Endothelial cell of umbilical vein (primary cell): ENCODE measurements around the gene RTCA. TPM values are rescaled to one million over a fixed set of nuclear protein-coding genes. Genes with fewer than 3 reads are reported as not detected.
"Not testable (repeated sequence)": the region's sequence is repeated elsewhere in the genome, so short reads cannot be mapped to it uniquely, and the experiment has no call there.

Experiments
- BruUV-seq: library from RNA; stranded (reverse); fragments of 400-500 nt; replicated peaks from 2 replicates; lab custom pipeline; 2021; lab: Mats Ljungman, UMichigan
- CTCF ChIA-PET: fragments of 300-600, 350-600 bp; sonication (Branson Sonifier 250); formaldehyde crosslinking; loops from one replicate; lab custom pipeline; 2021; ENCODE audit warnings: antibody characterized with exemption, inconsistent platforms; lab: Charles Lee
- POLR2A ChIA-PET: fragments of 300-600, 350-600 bp; sonication (Branson Sonifier 250); formaldehyde crosslinking; loops from one replicate; lab custom pipeline; 2021; ENCODE audit warnings: antibody characterized with exemption, inconsistent platforms; lab: Charles Lee
- DNase-seq: peaks from one replicate; pipeline ENCODE4 v3.0.0-alpha.2; 2011; ENCODE audit warnings: low read depth, low spot score
- FAIRE-seq: peaks from 2 replicates; lab custom pipeline; 2011; peaks lifted over from hg19 to GRCh38; lab: Jason Lieb, UNC
- H2AFZ ChIP-seq: 2 replicates; pipeline ENCODE4 v1.6.0; 2012; ENCODE audit warnings: low read depth, low read length, control low read depth, inconsistent platforms
- H3K27ac ChIP-seq: 2 replicates; pipeline ENCODE4 v1.5.1; 2011; ENCODE audit warnings: low read depth, mild to moderate bottlenecking, control low read depth, low read length, moderate library complexity; ENCODE audit not compliant: insufficient read depth
- H3K27me3 ChIP-seq, 2 experiments: 2 replicates each; pipeline versions ENCODE4 v1.6.0 to v1.6.1; 2011; ENCODE audit warnings: low read length in 2 of 2, mixed read lengths in 1 of 2; ENCODE audit not compliant: control insufficient read depth in 2 of 2, insufficient read depth in 2 of 2
- H3K36me3 ChIP-seq, 2 experiments: 2 replicates in 1 of 2; 3 replicates in 1 of 2; pipeline ENCODE4 v1.5.1; 2011; ENCODE audit warnings: low read length in 2 of 2, mild to moderate bottlenecking in 1 of 2, moderate library complexity in 1 of 2; ENCODE audit not compliant: control insufficient read depth in 2 of 2, insufficient read depth in 2 of 2; ENCODE audit errors: extremely low read depth in 1 of 2
- H3K4me1 ChIP-seq: 3 replicates; pipeline ENCODE4 v1.5.1; 2011; ENCODE audit warnings: mild to moderate bottlenecking, low read length; ENCODE audit not compliant: control insufficient read depth, insufficient read depth; ENCODE audit errors: extremely low read depth
- H3K4me2 ChIP-seq: 2 replicates; pipeline ENCODE4 v1.6.1; 2011; ENCODE audit warnings: low read length, control low read depth, mixed read lengths; ENCODE audit not compliant: insufficient read depth
- H3K4me3 ChIP-seq, 3 experiments: fragments of 200-600 bp in 1 of 3; sonication (generic), shearing (Covaris generic) in 1 of 3; replicated peaks in 1 of 3; 2 replicates each; pipeline ENCODE4 v1.5.1; 2011 to 2016; ENCODE audit warnings: control low read depth in 3 of 3, low read length in 3 of 3, mild to moderate bottlenecking in 2 of 3, inconsistent platforms in 1 of 3, low read depth in 1 of 3, moderate library complexity in 1 of 3; ENCODE audit not compliant: insufficient read depth in 1 of 3
- H3K79me2 ChIP-seq: 2 replicates; pipeline ENCODE4 v1.6.0; 2012; ENCODE audit warnings: low read length, inconsistent platforms; ENCODE audit not compliant: control insufficient read depth, insufficient read depth
- H3K9ac ChIP-seq: replicated peaks from 2 replicates; pipeline ENCODE3; 2011; ENCODE audit warnings: low read length, control low read depth; ENCODE audit not compliant: insufficient read depth; ENCODE audit errors: extremely low read depth
- H3K9me1 ChIP-seq: replicated peaks from 3 replicates; pipeline ENCODE4 v1.6.0; 2011; ENCODE audit warnings: mild to moderate bottlenecking, low read length; ENCODE audit not compliant: control insufficient read depth, insufficient read depth; ENCODE audit errors: extremely low read depth
- H3K9me3 ChIP-seq: replicated peaks from 2 replicates; pipeline ENCODE4 v1.5.1; 2012; ENCODE audit warnings: low read length, inconsistent platforms; ENCODE audit not compliant: control insufficient read depth, insufficient read depth
- H4K20me1 ChIP-seq: replicated peaks from 2 replicates; pipeline ENCODE3; 2011; ENCODE audit warnings: mild to moderate bottlenecking, low read length; ENCODE audit not compliant: control insufficient read depth, insufficient read depth; ENCODE audit errors: extremely low read depth
- CTCF ChIP-seq, 2 donors: IDR thresholded peaks; 1 replicate in 1 of 2; 2 replicates in 1 of 2; pipeline ENCODE4 v1.5.1; 2011; ENCODE audit warnings: low read length in 2 of 2, mild to moderate bottlenecking in 2 of 2, moderate library complexity in 2 of 2, control low read depth in 1 of 2, inconsistent platforms in 1 of 2, low read depth in 1 of 2; ENCODE audit not compliant: insufficient read depth in 1 of 2; ENCODE audit errors: extremely low read depth in 1 of 2
- EZH2 ChIP-seq: IDR thresholded peaks from 2 replicates; pipeline ENCODE4 v1.6.1; 2012; ENCODE audit warnings: borderline replicate concordance, low read depth, mild to moderate bottlenecking, moderate library complexity, low read length, inconsistent platforms; ENCODE audit not compliant: severe bottlenecking
- FOS ChIP-seq: IDR thresholded peaks from 2 replicates; pipeline ENCODE4 v1.6.1; 2011; ENCODE audit warnings: mild to moderate bottlenecking, low read length, moderate library complexity, borderline replicate concordance; ENCODE audit not compliant: insufficient read depth
- GATA2 ChIP-seq: IDR thresholded peaks from 2 replicates; pipeline ENCODE4 v1.7.0; 2011; ENCODE audit warnings: low read depth, mild to moderate bottlenecking, moderate library complexity, mixed read lengths, low read length; ENCODE audit not compliant: insufficient read length, insufficient read depth
- JUN ChIP-seq: IDR thresholded peaks from 2 replicates; pipeline ENCODE4 v1.6.1; 2011; ENCODE audit warnings: borderline replicate concordance, low read depth; ENCODE audit not compliant: insufficient read length, insufficient read depth
- MAX ChIP-seq: IDR thresholded peaks from 2 replicates; pipeline ENCODE4 v1.6.1; 2011; ENCODE audit not compliant: insufficient read depth, insufficient read length
- MYC ChIP-seq: IDR thresholded peaks from one replicate; pipeline ENCODE4 v1.6.1; 2011; ENCODE audit warnings: mild to moderate bottlenecking, low read depth, low read length
- POLR2A ChIP-seq: IDR thresholded peaks from 2 replicates; pipeline ENCODE4 v1.6.1; 2012; ENCODE audit warnings: low read depth, mild to moderate bottlenecking, control low read depth, low read length
- POLR2AphosphoS5 ChIP-seq: IDR thresholded peaks from 2 replicates; pipeline ENCODE4 v1.6.1; 2012; ENCODE audit warnings: low read depth, mild to moderate bottlenecking, control low read depth, low read length, moderate library complexity; ENCODE audit not compliant: insufficient read depth
- dilution Hi-C: fragments of 300-500 bp; cut with MboI; formaldehyde crosslinking; loops from one replicate; pipeline ENCODE4 v1.15.0; 2019; ENCODE audit warnings: low sequenced_read_pairs; ENCODE audit not compliant: extremely low pct_ligation_motif_present
- intact Hi-C: fragments of 100-400 bp; cut with micrococcal nuclease; formaldehyde crosslinking; loops from one replicate; pipeline ENCODE4 v1.10.0; 2022
- polyA plus RNA-seq, 4 experiments: library from polyadenylated mRNA; depleted of rRNA in 3 of 4; stranded (reverse) in 3 of 4; unstranded in 1 of 4; fragments of >200 nt; gene quantifications; 2 replicates each; pipeline versions ENCODE4 v1.2.1 to v1.2.3, GENCODE V29; 2011 to 2012; ENCODE audit warnings: missing spikeins in 1 of 4
- total RNA-seq: library from RNA; stranded (reverse); gene quantifications from 2 replicates; pipeline ENCODE4 v1.2.3, GENCODE V29; 2021

The RTCA gene
- total and polyA plus RNA-seq, 2 donors (not counting 3 experiments of a cell fraction or from before 2014, with no cell fraction given): 20.3 to 46.6 TPM

- Histone ChIP-seq H3K4me2 (no peak overlapping the region), H3K27me3 (no peaks in the 10 kb centered on the region), H3K9me1 (no peaks in the 10 kb centered on the region), H3K27ac (no peak overlapping the region), H3K9me3 (no peaks in the 10 kb centered on the region), H3K36me3 (peaks cover 3 to 5% of the 10 kb centered on the region in 2 experiments), H4K20me1 (no peaks in the 10 kb centered on the region), H3K4me1 (no peaks in the 10 kb centered on the region), H3K4me3 (no peak overlapping the region), H3K9ac (no peak overlapping the region), H3K79me2 (no peaks in the 10 kb centered on the region), H2AFZ (no peak overlapping the region)
- intact Hi-C loops: no loop called here
- no peak for TF ChIP-seq JUN
- TF ChIP-seq FOS: no peak
- no peak for TF ChIP-seq MAX
- TF ChIP-seq GATA2: no peak
- no peak for TF ChIP-seq POLR2AphosphoS5
- no peak for TF ChIP-seq EZH2
- TF ChIP-seq CTCF (IDR thresholded peaks at IDR 0.05; ENCODE audit: extremely low read depth in 1 of 2, insufficient read depth in 1 of 2, low read depth in 1 of 2, low read length in 2 of 2): no peak
- TF ChIP-seq MYC: no peak
- no peak for TF ChIP-seq POLR2A
- dilution Hi-C loops: no loop called here
- FAIRE-seq (no peak), DNase-seq (no peak)
- CTCF ChIA-PET: no interaction called here
- no TSS peak for BruUV-seq
- POLR2A ChIA-PET: no interaction called here
Observed at GRCh38 chr1:100232156-100232555, 33.9 kb upstream of the RTCA start.

GRCh38 chr1:100233566-100233965, 32.5 kb upstream of the RTCA start:
- H3K9me1 ChIP-seq, H3K36me3 ChIP-seq, H3K27me3 ChIP-seq, H3K79me2 ChIP-seq, H3K27ac ChIP-seq, BruUV-seq, FAIRE-seq, H3K9ac ChIP-seq, H4K20me1 ChIP-seq, POLR2A ChIA-PET, intact Hi-C loops, H2AFZ ChIP-seq, dilution Hi-C loops, H3K9me3 ChIP-seq, H3K4me2 ChIP-seq, H3K4me1 ChIP-seq, DNase-seq, H3K4me3 ChIP-seq: not testable (repeated sequence)
- CTCF ChIA-PET: interaction anchor here (0.9 kb wide), 1 partner anchor 16 kb away, joined by 3 read pairs; the partner anchor contains the start of gene DBT
